ENCODE measurements around the gene ABLIM3.

Gene ABLIM3

DNA sequence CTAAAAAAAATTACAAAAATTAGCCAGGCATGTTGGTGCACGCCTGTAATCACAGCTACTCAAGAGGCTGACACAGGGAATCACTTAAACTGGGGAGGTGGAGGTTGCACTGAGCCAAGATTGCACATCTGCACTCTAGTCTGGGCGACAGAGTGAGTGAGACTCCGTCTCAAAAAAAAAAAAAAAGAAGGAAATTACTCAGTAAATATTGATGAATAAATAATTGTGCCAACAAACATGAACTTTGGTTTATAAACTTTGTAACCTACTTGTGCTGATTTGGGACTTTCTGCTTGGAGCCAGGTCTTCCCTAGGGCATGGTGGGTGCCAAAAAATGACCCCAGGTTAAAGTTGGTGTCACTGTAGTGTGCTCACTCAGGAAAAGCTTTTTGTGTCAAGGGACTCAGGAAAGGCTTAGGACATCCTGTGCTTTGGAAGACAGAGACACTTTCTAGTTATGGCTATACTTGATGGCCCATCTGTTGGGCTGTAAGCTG, 19.0 kb downstream of the ABLIM3 start:
- no peak for DNase-seq

DNA sequence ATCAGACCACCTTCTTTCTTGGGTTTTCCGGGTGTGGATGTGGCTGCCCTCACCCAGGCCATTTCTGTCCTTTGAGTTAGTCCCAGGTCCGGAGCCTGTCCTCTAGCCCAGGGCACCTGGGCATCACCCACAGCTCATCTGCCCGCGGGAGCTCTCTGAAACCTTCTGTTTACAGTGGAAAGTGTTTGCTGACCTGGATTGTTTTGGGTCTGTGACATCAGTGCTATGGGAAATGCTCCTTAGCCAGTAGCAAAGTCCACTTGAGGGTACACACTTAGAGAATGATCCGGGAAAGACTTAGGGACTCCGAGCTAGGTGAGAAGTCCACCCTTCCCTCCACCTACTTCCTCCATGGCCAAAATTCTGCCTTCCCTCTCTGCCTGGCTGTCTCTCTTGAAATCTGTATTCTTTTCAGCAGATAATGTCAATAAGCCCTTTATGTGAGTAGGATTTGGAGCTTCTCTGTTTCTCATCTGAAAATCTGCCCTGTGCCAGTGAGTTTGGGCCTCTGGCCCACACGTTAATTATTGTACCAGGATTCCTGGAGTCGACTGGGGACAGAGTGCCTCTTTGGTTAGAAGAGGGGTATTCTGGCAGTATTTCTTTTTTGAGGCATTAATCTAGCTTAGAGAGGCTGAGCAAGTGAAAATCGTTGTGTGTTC, 19.9 kb downstream of the ABLIM3 start:
- DNase-seq: no peak

DNA sequence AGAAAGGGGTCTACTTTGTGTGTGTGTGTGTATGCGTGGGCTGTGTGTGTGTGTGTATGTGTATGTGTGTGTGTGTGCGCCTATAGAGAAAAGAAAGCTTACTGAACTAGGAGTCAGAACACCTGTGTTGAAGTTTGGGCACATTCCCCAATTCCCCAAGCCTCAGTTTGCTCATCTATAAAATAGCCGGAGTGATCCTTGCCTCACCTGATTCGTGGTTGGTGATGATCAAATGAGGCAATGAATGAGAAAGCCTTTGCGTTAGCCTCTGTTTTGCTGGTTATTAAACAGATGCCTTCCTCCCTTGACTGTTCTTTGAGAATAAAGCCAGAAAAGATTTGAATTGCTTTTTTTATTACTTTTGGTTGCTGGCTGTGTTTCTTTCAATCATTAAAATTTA, 20.6 kb downstream of the ABLIM3 start:
- no peak for DNase-seq

DNA sequence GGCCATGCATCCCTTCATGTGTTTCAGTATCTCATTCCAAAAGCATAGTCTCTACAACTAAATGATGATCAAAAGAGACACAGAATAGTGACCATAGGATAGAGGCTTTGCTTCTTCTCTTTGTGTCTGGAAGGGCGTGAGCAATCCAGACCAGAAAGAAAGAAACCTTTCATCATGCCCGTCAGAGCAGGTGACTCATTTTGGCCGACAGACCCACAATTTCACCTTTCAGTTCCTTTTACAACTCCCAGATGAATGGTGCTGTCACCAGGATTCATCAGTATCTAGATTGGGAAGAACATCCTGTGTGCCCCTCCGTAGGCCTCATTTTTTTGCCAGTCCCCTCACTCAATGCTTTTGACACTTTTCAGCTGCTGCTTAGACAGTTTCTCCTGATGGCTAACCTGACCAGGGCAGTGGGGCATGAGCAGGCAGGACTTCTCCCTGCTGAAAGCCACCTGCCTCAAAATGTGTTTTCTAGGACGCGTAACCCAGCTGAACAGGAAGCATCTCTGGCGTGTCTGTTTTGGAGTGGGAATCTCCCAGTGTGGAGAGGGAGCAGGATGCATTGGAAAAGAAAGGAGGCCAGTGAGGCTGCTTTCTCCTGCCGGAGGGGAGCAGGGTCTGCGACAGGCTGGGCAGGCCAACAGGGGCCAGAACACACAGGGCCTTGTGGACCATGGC, 21.2 kb downstream of the ABLIM3 start:
- no peak for DNase-seq

DNA sequence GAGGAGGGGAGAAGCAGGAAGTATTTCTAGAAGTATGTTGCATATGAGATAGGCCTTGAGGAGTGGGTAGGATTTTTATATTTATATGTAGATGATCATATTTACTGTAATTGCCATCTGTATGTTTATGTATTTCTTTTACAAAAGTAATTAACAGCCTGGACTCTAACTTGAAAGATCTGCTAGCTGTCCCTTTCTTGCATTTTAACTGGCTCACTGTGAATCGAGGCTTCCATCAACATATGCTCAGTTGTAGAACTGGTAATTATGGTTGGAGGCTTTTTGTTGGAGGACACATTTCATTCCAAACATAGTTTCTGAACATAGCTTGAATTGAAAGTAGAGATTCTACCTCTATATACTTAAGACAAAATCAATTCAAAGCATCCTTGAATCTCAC, 23.4 kb downstream of the ABLIM3 start:
- DNase-seq: no peak

DNA sequence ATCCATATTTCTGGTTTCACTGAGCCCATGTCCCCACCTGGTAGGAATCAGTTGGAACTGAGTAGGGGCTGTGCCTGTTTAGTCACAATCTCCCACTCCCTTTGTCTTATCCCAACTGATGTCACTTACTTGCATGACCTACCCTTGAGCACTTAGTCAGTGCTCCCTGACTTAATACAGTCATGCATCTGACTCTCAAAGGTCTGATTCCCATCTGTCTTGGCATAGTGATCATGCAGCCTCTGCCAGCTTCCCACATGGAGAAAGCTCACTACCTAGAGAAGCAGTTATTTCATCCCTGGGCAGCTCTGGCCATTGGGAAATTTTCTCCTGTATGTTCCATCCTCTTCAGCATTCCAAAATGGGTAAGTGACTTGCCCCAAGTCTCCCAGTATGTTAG, 24.8 kb downstream of the ABLIM3 start:
- DNase-seq: no peak

DNA sequence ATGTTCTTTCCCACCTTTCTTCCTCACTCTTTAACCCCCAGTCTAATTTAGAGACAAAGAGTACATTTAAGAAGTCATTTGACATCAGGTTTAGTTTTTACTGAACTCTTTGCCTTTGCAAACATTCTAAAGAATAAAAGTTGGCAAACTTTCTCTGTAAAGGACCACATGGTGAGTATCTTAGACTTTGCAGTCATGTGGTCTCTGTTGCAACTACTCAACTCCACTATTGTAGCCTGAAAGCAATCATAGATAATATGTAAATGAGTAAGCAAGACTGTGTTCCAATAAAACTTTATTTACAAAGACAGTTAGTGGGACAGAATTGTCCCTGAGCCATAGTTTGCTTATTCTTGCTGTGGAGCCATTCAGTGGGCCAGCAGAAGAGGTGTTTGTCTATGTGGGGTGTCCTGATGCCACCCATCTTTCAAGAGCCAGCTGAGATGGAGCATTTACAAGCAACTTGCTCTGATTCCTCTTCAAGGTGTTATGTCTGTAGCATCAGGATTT, 25.4 kb downstream of the ABLIM3 start:
- DNase-seq: no peak

DNA sequence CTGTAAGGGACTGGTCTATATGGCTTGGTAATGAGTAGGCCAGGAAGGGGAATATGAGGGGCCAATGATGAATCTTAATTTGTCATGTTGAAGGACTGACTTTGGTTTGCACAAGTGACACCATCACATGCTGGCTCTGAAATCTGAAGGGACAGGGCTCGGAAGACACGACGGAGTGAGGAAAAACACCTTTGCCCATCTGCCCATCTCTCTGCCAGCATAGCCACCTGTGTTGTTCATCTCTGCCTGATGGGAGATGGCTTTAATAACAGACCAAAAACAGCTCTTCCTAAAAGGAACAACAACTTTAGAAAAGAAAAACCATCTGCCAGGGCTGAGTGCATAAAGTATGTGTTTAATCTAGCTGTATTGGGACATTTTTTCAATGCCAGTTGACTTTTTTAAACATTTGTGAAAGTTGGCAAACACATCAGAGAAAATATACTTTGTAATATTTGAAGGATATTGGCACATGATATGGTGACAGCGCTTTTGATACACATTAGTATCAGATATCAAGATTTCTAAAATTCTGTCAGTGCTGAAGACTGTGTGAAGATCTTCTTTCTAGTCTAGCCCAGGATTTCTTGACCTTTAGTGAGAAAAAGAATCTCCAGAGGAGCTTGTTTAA, 27.1 kb downstream of the ABLIM3 start:
- DNase-seq: no peak

DNA sequence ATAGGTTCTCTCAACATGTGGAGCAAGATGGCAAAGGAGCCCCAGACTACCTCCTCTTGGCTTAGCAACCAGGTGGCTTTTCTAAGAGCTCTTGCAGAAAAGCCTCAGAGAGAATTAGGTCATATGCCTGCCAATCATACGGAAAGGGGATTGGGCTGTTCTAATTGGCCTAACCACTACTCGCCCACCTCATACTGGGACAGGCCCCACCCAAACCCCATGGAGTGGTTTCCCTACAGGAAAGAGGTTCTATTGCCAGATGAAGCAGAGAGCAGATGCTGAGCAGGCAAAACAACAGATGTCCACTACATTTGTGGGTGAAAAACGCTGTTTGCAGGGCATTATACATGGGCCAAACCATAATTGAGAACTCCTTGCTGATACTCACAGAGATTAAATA, 29.0 kb downstream of the ABLIM3 start:
- DNase-seq: no peak

DNA sequence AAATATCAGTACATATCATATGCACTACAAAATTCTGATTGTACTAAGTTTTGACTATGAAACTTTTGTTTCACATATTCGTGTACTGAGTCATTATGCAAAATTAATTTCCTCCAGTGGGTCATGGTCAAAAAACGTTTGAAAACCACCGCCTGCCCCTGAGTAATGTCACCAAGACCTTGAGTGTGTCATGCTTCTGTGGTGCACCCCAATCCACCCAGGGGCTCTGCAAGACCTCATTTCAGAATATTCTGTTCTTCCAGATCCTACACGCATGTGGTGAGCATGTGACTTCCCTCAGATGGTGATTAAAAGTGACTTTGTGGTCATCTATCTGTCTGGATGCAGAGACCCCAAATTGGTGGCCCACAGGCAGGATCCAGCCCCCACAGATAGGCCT, 31.0 kb downstream of the ABLIM3 start:
- DNase-seq: peak; percentile 63

DNA sequence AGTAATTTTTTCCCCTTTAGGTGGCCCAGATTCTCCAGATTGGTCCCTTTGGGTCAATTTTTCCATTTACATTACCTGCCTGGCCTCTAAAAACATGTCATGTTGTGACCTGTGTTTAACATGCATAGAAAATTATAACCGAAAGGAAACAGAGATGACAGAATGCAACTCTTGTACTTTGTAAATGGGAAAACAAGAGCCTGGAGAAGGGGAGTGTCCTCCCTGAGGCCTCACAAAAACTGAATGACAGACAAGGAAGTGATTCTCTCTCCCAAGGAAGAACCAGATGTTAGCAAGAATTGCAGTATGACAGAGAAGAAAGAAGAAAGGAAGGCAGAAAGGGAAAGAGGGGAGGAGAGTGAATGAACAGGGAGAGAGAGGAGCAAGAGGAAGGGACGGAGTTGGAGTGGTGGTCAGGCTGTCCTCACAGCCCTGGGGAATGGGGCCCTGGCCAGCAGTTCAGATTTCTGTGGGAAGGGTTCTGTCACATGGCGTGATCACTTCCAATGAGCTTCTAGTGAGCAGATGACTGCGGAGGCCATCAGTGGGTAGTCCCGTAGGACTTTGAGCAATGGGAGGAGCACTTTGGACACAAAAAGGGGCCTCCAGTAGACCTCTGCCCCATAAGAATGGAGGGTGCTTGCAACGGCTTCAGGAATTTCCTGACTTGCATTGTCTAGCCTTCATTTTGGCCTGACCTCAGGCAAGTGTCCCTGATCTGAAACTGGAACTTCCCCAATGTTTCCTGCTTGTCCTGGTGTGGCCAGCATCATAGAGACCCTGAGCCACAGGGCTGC, 31.6 kb downstream of the ABLIM3 start:
- no peak for DNase-seq

DNA sequence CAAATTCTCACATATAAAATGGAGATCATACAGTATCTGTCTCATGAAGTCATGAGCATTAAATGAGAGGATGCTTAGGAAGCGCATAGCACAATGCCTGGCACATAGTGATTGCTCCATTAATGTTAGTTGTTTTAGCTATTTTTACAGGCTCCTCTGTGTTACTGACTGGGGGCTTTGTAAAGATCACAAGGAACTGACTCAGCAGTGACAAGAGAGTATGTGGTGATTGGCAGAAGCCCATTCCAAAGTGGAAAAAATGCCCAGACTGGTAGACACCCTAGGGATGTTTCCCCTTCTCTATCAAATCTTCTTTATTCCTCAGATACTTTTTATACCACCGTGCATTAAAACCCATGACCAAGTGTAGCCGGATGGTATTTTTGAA, 33.5 kb downstream of the ABLIM3 start:
- DNase-seq: no peak

DNA sequence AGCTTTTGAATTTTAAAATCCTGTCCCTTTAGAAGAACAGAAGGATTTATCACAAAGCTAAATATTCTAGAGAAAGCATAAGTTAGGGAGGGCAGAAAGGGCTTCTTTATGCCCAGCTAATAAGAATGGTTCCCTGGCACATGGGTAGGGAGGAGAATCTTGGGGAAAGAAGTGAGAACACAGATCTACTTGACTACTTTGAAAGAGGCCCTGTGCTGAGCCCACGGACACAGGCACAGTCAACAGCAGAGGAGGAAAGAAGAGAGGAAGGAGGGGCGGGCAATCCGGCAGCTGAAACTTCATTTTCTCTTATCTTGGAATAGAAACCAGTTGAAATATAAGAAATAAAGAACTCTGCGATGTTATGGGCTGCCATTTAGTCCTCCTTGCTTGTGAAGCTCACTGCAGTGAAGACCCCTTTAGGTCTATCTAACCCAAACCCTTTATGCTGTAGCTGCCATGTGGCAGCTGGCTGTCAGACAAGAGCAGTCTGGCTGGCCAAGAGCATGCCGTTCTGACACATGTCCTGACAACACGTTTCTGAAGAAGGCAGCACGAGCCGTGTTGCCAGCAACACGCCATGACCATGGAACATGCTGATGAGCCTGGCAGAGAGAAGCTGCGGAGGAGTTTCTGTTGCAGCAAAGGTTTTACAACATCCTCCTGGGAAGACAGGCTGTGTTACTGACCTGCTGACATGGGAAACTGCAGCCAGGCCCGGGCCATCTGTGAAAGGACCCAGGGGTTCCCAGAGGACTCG, 34.2 kb downstream of the ABLIM3 start:
- no peak for DNase-seq

DNA sequence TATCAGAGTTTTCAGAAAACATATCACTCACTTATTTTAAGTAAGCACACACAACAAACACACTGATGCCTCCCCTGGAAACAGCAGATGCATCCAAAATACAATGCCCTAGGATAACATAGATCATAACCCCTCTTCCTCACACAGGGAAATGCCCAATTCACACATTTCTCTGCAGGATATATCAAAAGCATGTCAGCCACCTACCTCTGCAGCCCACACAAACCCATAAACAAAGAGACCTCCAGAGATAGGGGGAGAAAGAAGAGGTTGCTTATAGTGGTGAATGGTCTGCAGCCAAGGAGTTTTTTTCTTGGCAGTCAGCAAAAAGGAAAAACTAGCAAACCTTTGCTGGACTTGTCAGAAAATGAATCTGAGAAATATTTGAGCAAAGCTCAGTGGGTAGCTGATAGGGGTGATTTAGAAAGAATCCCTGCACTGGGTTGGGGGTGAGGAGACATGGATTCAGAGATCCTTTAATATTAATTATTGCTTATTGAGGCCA, 36.1 kb downstream of the ABLIM3 start:
- DNase-seq: no peak

DNA sequence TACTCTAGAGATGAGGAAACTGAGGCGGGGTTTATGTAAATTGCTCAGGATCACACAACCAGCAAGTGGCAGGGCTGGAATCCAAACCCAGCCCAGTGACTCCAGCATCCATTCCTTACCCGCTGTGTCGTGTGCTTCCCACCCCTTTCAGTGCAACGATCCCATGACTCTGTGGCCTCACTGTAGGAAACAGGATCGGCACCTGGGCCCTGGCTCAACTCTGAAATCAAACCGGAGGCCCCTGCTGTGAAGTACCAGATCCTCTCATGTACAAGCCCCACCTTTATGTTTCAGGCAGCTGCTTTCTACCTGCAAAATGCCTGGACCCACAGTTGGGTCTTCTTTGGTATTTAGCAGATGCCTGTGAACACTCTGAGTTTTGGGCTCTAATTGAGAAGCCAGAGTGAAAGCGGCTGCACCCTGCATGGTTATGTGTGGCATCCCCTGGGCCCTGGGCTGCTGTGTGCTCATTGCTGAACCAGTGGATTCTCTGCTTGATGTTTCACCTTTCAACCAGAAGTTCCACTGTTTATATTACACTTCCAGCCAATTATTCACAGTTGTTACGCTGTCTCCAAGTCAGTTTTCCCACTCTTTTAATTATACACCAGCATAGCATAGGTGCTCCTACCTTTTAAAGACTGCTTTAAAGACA, 36.7 kb downstream of the ABLIM3 start:
- no peak for DNase-seq

DNA sequence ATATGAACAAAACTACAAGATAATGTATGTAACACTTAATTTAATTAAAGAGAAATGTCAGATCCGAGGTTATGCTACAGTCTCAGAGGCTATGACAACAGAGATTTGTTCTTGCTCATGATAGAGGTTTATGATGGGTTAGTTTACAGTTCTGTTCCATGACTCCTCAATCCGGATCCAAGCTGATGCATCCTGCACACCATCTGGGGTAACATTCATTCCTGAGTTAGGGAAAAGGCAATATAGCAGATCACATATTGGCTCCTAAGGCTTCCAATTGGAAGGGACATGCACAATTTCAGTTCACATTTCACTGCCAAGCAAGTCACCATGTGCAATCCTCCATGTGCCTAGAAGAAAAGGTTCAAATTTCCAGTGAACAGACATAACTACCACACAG, 40.4 kb downstream of the ABLIM3 start:
- DNase-seq: no peak

DNA sequence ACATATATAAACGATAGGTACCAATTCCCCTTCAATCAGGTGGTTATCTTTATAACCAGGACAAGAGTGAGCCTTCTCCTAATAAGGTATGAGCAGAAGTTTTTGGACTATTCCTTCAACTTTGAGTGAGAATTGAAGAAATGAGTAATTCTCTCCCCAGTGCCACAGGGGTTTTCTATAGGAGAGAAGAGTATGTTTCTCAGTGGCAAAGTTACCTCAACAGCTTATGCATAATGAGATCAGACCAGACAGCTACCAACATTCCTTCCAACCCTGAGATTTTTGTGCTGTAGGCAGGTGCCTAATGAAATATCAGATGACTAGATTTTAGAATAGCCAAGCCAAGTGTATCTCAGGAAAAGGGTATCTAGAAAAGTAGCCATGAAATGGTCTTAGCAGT, 40.9 kb downstream of the ABLIM3 start:
- DNase-seq: no peak

DNA sequence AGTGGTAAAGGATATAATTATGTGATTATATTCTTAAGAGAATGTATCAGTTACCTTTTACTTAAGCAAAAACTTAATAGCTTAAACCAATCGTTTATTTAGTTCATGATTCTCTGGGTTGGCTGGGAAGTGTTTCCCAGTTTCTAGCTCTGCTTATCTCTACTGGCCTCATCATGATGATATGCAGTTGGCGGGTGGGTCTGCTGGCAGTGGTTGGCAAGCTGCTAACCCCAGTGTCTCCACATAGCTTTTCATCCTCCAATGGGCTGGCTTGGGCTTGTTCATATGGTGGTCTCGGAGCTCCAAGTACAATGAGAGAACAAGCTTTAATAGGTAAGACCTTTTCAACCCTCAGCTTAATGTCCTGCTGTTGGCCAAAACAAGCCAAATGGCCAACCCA, 43.8 kb downstream of the ABLIM3 start:
- DNase-seq: no peak

DNA sequence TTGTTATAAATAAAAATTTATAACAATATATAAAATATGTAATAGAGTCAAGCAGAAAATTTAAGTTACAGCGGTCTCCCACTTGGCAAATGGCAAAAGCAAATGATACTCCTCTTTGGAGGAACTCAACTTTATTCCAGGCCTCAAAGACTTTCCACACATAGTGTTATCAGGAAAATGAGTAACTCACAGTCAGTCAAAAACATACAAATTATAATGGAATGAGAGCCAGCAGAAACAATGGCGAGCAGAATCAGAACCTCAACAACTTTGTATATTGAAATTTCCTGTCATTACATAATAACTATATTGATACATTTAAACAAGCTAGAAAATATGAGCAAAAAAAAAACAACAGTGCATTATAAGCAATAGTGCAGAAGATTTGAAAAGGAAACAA, 45.2 kb downstream of the ABLIM3 start:
- DNase-seq: no peak

DNA sequence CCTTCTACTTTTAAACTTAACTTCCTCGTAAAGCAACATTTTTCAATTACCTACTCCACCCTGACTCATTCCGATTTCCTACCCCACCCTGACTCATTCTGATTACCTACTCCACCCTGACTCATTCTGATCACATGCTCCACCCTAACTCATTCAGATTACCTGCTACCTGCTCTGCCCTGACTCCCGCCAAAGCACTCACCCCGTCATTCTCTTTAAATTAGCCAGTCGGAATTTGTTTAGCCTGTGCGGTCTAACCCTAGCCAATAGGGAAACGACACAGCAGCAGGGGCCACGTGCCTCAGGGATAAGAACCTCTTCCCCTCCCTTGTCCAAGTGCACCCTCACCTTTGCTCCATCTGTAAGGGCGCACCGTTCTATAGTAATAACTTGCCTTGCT, 46.3 kb downstream of the ABLIM3 start:
- peak; percentile 22 for DNase-seq

DNA sequence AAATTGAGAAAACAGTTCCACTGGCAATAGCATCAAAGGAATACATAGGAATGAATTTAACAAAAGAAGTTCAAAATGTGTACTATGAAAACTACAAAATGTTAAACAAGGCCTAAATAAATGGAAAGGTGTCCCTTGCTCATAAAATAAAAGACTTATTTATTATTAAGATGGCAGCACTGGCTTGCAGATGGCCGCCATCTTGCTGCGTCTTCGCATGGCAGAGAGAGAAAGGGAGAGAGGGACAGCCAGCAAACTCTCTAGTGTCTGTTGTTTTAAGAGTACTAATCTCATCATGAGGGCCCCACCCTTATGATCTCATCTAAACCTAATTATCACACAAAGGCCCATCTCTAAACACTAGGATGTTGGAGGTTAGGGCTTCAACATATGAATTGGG, 47.1 kb downstream of the ABLIM3 start:
- DNase-seq: no peak
